GM21367 (cell line): ENCODE data around the gene FANCD2OS.
"Not testable (repeated sequence)": the region's sequence is repeated elsewhere in the genome, so short reads cannot be mapped to it uniquely, and the experiment has no call there.

ENCODE experiments used
- ATAC-seq: cut with Tn5 transposase; IDR thresholded peaks from one replicate; pipeline ENCODE4 v1.9.1; 2021; ENCODE audit not compliant: unreplicated experiment

FANCD2OS gene

GRCh38 chr3:10093678-10094077 lies 14.4 kb downstream of the FANCD2OS start:
- ATAC-seq, result no peak

DNA sequence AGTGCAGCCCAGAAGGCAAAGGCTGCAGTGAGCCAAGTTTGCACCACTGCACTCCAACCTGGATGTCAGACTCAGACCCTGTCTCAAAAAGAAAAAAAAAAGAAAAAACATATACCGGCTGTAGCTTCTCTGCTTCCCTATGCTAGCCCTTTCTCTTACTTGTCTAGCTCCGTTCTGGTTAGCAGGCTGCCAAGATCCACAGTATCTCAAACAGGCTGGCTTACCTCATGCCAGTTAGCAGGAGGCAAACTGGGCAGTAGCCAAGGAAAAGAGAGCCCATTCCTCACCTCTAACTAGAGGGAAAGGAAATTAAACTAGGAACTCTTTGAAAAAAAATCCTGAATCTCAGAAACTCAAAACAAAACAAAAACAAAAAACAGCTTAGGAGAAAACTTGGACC lies 16.7 kb downstream of the FANCD2OS start:
- not testable (repeated sequence) for ATAC-seq

DNA sequence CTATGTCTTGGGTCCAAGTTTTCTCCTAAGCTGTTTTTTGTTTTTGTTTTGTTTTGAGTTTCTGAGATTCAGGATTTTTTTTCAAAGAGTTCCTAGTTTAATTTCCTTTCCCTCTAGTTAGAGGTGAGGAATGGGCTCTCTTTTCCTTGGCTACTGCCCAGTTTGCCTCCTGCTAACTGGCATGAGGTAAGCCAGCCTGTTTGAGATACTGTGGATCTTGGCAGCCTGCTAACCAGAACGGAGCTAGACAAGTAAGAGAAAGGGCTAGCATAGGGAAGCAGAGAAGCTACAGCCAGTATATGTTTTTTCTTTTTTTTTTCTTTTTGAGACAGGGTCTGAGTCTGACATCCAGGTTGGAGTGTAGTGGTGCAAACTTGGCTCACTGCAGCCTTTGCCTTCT lies 17.3 kb downstream of the FANCD2OS start:
- ATAC-seq, result not testable (repeated sequence)

- no peak for ATAC-seq
Observed at GRCh38 chr3:10090179-10090578, 17.9 kb downstream of the FANCD2OS start.

DNA sequence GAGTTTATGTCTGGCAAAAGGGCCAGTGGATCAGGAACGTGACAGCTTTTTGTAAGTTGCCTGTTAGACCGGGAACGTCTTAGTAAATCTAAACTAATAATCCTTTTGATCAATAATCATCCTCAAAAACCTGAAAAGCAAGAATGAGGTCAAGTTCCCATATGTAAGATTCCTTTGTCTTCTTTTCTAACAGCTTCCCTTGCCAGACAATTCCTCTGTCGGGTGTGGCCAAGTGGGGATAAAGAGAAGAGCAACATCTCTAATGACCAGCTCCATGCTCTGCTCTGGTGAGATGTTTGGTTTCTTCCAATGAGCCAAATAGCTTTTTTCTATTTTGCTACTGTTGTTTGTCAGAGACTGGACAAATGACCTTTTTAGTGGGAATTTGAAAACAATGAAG lies 19.8 kb downstream of the FANCD2OS start:
- no peak for ATAC-seq

- no peak for ATAC-seq
Observed at GRCh38 chr3:10085738-10086137, 22.3 kb downstream of the FANCD2OS start.

GRCh38 chr3:10081871-10082270 lies 26.2 kb downstream of the FANCD2OS start:
- no peak for ATAC-seq

DNA sequence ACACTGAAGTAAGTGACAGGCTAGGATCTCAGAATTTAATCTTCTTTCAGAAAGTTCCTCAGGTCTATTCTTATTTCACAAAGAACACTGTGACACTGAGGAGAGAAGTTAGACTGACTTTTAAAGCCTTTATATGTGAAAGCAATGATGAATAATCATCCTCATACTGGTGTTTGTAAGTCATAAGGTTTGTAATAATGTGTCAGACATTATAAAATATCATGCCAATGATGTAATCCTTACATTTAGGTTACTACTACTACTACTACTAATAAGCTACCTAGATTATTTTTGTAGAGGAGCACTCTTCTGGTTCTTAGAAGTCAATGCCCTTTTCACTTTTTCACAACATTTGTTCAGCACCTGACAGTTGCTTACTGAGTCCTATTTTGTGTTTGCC lies 33.4 kb downstream of the FANCD2OS start:
- no peak for ATAC-seq

DNA sequence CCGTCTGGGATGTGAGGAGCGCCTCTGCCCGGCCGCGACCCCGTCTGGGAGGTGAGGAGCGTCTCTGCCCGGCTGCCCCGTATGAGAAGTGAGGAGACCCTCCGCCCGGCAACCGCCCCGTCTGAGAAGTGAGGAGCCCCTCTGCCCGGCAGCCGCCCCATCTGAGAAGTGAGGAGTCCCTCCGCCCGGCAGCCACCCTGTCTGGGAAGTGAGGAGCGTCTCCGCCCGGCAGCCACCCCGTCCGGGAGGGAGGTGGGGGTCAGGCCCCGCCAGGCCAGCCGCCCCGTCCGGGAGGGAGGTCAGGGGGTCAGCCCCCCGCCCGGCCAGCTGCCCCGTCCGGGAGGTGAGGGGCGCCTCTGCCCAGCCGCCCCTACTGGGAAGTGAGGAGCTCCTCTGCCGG lies 38.0 kb downstream of the FANCD2OS start:
- not testable (repeated sequence) for ATAC-seq

DNA sequence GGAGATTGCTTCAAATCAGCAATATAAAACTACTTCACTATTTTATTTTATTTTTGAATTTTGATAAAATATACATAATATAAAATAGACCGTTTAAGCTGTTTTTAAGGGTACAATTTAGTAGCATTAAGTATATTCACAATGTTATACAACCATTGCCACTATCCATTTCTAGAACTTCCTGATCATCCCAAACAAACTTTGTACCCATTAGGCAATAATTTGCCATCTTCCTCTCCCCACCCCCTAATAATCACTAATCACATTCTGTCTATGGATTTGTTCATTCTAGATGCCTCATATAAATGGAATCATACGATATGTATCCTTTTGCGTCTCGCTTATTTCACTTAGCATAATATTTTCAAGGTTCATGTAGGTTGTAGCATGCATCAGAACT lies 53.0 kb downstream of the FANCD2OS start:
- ATAC-seq, result no peak
